ENCODE measurements around the gene KRT77.

DNA sequence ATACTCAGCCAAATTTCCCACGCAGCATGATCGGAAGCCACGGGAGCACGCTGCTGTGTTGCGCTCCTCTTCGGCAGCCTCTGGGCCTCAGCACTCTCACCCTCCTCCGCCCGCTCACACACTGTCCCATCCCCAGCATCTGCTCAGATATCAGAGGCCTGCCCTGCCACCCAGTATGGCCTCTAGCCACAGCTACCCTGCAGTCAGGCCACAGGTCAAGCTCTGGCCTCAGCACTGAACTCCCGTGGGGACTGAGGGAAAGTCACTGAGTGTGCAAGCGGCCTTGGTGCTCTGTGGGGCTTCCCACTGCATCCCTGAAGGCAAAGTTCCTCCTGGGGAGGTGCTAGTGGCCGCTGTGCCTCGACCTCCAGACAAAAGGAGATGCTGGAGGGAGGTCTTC is 2.0 kb downstream of the KRT77 start:
- no peak for TF ChIP-seq CTCF (IDR thresholded peaks at IDR 0.05)
- TF ChIP-seq EP300 (IDR thresholded peaks at IDR 0.05): no peak
- TF ChIP-seq POLR2A (IDR thresholded peaks at IDR 0.05): no peak
- TF ChIP-seq POLR2AphosphoS5 (IDR thresholded peaks at IDR 0.05): no peak

All from sigmoid colon (tissue), 4 donors.